ENCODE data around the gene SIPA1.

The SIPA1 gene

GRCh38 chr11:65639623-65640482, 2.0 kb downstream of the SIPA1 start:
- no peaks in the 10 kb centered on the region for H3K9me3 Mint-ChIP-seq
- no peaks in the 10 kb centered on the region for H3K27me3 Mint-ChIP-seq (ENCODE audit: low read depth)
- H3K36me3 Mint-ChIP-seq (ENCODE audit: low read depth) = peaks cover 53% of the 10 kb centered on the region
- peak; percentile 31 for DNase-seq (ENCODE audit: low spot score)
- H3K4me3 Mint-ChIP-seq = peak overlapping the region; percentile 97
- peaks cover 36% of the 10 kb centered on the region for H3K4me1 Mint-ChIP-seq (ENCODE audit: low read depth)
- H3K27ac Mint-ChIP-seq = peak overlapping the region; percentile 97

- Mint-ChIP-seq H3K36me3 (ENCODE audit: low read depth) (peaks cover 54% of the 10 kb centered on the region), H3K9me3 (no peaks in the 10 kb centered on the region), H3K4me1 (ENCODE audit: low read depth) (peaks cover 36% of the 10 kb centered on the region), H3K4me3 (peak overlapping the region; percentile 97), H3K27me3 (ENCODE audit: low read depth) (no peaks in the 10 kb centered on the region), H3K27ac (peak overlapping the region; percentile 97)
- no peak for DNase-seq (ENCODE audit: low spot score)
Observed at GRCh38 chr11:65640483-65641296, 2.8 kb downstream of the SIPA1 start.

GRCh38 chr11:65641297-65642013, 3.6 kb downstream of the SIPA1 start:
- no peak for DNase-seq (ENCODE audit: low spot score)
- H3K27me3 Mint-ChIP-seq (ENCODE audit: low read depth) = no peaks in the 10 kb centered on the region
- peaks cover 36% of the 10 kb centered on the region for H3K4me1 Mint-ChIP-seq (ENCODE audit: low read depth)
- no peaks in the 10 kb centered on the region for H3K9me3 Mint-ChIP-seq
- peaks cover 58% of the 10 kb centered on the region for H3K36me3 Mint-ChIP-seq (ENCODE audit: low read depth)
- peak overlapping the region; percentile 78 for H3K27ac Mint-ChIP-seq
- peak overlapping the region; percentile 71 for H3K4me3 Mint-ChIP-seq

GRCh38 chr11:65642014-65642671, 4.2 kb downstream of the SIPA1 start:
- no peaks in the 10 kb centered on the region for H3K9me3 Mint-ChIP-seq
- H3K4me1 Mint-ChIP-seq (ENCODE audit: low read depth) = peaks cover 36% of the 10 kb centered on the region
- DNase-seq (ENCODE audit: low spot score) = no peak
- peak overlapping the region; percentile 75 for H3K27ac Mint-ChIP-seq
- peak overlapping the region; percentile 71 for H3K4me3 Mint-ChIP-seq
- H3K36me3 Mint-ChIP-seq (ENCODE audit: low read depth) = peaks cover 53% of the 10 kb centered on the region
- no peaks in the 10 kb centered on the region for H3K27me3 Mint-ChIP-seq (ENCODE audit: low read depth)

- no peak for DNase-seq (ENCODE audit: low spot score)
- Mint-ChIP-seq H3K36me3 (ENCODE audit: low read depth) (peaks cover 53% of the 10 kb centered on the region), H3K4me3 (peak overlapping the region; percentile 32), H3K27me3 (ENCODE audit: low read depth) (no peaks in the 10 kb centered on the region), H3K27ac (peak overlapping the region; percentile 72), H3K9me3 (no peaks in the 10 kb centered on the region), H3K4me1 (ENCODE audit: low read depth) (peaks cover 27% of the 10 kb centered on the region)
Observed at GRCh38 chr11:65643971-65644370, 6.1 kb downstream of the SIPA1 start.

- Mint-ChIP-seq H3K9me3 (no peaks in the 10 kb centered on the region), H3K27ac (no peak overlapping the region), H3K36me3 (ENCODE audit: low read depth) (peaks cover 52% of the 10 kb centered on the region), H3K27me3 (ENCODE audit: low read depth) (no peaks in the 10 kb centered on the region), H3K4me3 (no peak overlapping the region), H3K4me1 (ENCODE audit: low read depth) (peaks cover 21% of the 10 kb centered on the region)
- no peak for DNase-seq (ENCODE audit: low spot score)
Observed at GRCh38 chr11:65644837-65645236, 6.9 kb downstream of the SIPA1 start.

GRCh38 chr11:65645710-65646109, 7.8 kb downstream of the SIPA1 start:
- Mint-ChIP-seq H3K27ac (no peak overlapping the region), H3K36me3 (ENCODE audit: low read depth) (peaks cover 50% of the 10 kb centered on the region), H3K9me3 (no peaks in the 10 kb centered on the region), H3K4me1 (ENCODE audit: low read depth) (peaks cover 14% of the 10 kb centered on the region), H3K27me3 (ENCODE audit: low read depth) (no peaks in the 10 kb centered on the region), H3K4me3 (no peak overlapping the region)
- no peak for DNase-seq (ENCODE audit: low spot score)

- Mint-ChIP-seq H3K4me3 (no peak overlapping the region), H3K36me3 (ENCODE audit: low read depth) (peaks cover 49% of the 10 kb centered on the region), H3K4me1 (ENCODE audit: low read depth) (peaks cover 15% of the 10 kb centered on the region), H3K27me3 (ENCODE audit: low read depth) (no peaks in the 10 kb centered on the region), H3K27ac (no peak overlapping the region), H3K9me3 (no peaks in the 10 kb centered on the region)
- no peak for DNase-seq (ENCODE audit: low spot score)
Observed at GRCh38 chr11:65646288-65646957, 8.5 kb downstream of the SIPA1 start.

- Mint-ChIP-seq H3K27ac (no peak overlapping the region), H3K27me3 (ENCODE audit: low read depth) (no peaks in the 10 kb centered on the region), H3K4me1 (ENCODE audit: low read depth) (peaks cover 19% of the 10 kb centered on the region), H3K9me3 (no peaks in the 10 kb centered on the region), H3K36me3 (ENCODE audit: low read depth) (peaks cover 47% of the 10 kb centered on the region), H3K4me3 (no peak overlapping the region)
- no peak for DNase-seq (ENCODE audit: low spot score)
Observed at GRCh38 chr11:65646958-65647701, 9.2 kb downstream of the SIPA1 start.

- peaks cover 48% of the 10 kb centered on the region for H3K36me3 Mint-ChIP-seq (ENCODE audit: low read depth)
- no peak for DNase-seq (ENCODE audit: low spot score)
- H3K27me3 Mint-ChIP-seq (ENCODE audit: low read depth) = no peaks in the 10 kb centered on the region
- no peak overlapping the region for H3K4me3 Mint-ChIP-seq
- no peak overlapping the region for H3K27ac Mint-ChIP-seq
- H3K4me1 Mint-ChIP-seq (ENCODE audit: low read depth) = peaks cover 24% of the 10 kb centered on the region
- H3K9me3 Mint-ChIP-seq = no peaks in the 10 kb centered on the region
Observed at GRCh38 chr11:65648997-65649493, 11.1 kb downstream of the SIPA1 start.

- Mint-ChIP-seq H3K4me3 (no peak overlapping the region), H3K36me3 (ENCODE audit: low read depth) (peaks cover 45% of the 10 kb centered on the region), H3K27ac (no peak overlapping the region), H3K9me3 (no peaks in the 10 kb centered on the region), H3K4me1 (ENCODE audit: low read depth) (peaks cover 25% of the 10 kb centered on the region), H3K27me3 (ENCODE audit: low read depth) (no peaks in the 10 kb centered on the region)
- DNase-seq (ENCODE audit: low spot score) = no peak
Observed at GRCh38 chr11:65649656-65650546, 12.0 kb downstream of the SIPA1 start.

All from T-helper 2 cell treated with Interferon-gamma antibody and Interleukin-4, amounts not matched to agents 5 μg/mL and 100 μg/mL, for 36 hours (primary cell).